ENCODE results near the gene MYH15. TPM values are rescaled to one million over a fixed set of nuclear protein-coding genes. Genes with fewer than 3 reads are reported as not detected.

The MYH15 gene
- total and polyA plus RNA-seq, 2 of the 4 experiments (the other 2 are of a cell fraction), result 0.10 to 0.36 TPM

DNA sequence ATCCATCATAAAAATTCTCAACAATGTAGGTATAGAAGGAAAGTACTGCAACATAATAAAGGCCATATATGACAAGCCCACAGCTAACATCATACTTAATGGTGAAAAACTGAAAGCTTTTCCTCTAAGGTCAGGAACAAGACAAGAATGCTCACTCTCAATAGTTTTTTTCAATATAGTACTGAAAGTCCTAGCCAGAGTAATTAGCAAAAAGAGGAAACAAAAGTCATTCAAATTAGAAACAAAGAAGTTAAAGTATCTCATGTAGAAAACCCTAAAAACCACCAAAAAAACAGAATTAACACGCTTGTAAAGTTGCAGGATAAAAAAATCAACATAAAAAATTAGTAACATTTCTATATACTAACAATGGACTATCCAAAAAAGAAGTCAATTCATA is 61.8 kb downstream of the MYH15 start:
- peaks cover 10% of the 10 kb centered on the region for H3K9me3 ChIP-seq (ENCODE audit: control insufficient read depth, insufficient read depth, low read length)
- ChIA-PET CTCF (no interaction called here), POLR2A (ENCODE audit: unreplicated experiment) (no interaction called here)
- BruUV-seq (replicated peaks), result no TSS peak
- H3K23ac ChIP-seq (ENCODE audit: low read depth, low read length), result no peak overlapping the region
- no peaks in the 10 kb centered on the region for H3K27me3 ChIP-seq (ENCODE audit: control insufficient read depth, insufficient read depth, low read length)
- H3K4me1 ChIP-seq (ENCODE audit: control insufficient read depth, insufficient read depth, low read length), result no peaks in the 10 kb centered on the region
- no peak overlapping the region for H3K4me2 ChIP-seq (ENCODE audit: low read depth, low read length)
- H3K9ac ChIP-seq (ENCODE audit: low read depth, low read length), result no peak overlapping the region
- H3K56ac ChIP-seq (ENCODE audit: extremely low read depth, insufficient read depth, low read length), result no peak overlapping the region
- no peak overlapping the region for H4K91ac ChIP-seq (ENCODE audit: insufficient read depth, low read depth, low read length)
- H2AK9ac ChIP-seq (replicated peaks; ENCODE audit: low read depth, low read length, poor library complexity), result no peak overlapping the region
- no peaks in the 10 kb centered on the region for H3K36me3 ChIP-seq (ENCODE audit: control insufficient read depth, insufficient read depth, low read length)
- intact Hi-C loops (cut with micrococcal nuclease) (no loop called here), in situ Hi-C loops (cut with MboI; ENCODE audit: low sequenced_read_pairs) (no loop called here), dilution Hi-C loops (cut with HindIII; ENCODE audit: low sequenced_read_pairs, unreplicated experiment) (no loop called here)
- ATAC-seq (ENCODE audit: low read depth) (no peak), DNase-seq (no peak)
- no peaks in the 10 kb centered on the region for H3K79me1 ChIP-seq (ENCODE audit: low read depth in 1 of 2, low read length in 2 of 2)
- H2BK5ac ChIP-seq (ENCODE audit: low read depth, low read length, poor library complexity, severe bottlenecking), result no peak overlapping the region
- H3K14ac ChIP-seq (replicated peaks; ENCODE audit: low read depth, low read length), result no peak overlapping the region
- H2BK120ac ChIP-seq (ENCODE audit: low read depth, low read length), result no peak overlapping the region
- H2AFZ ChIP-seq (replicated peaks; ENCODE audit: low read length, poor library complexity), result no peak overlapping the region
- H2AK5ac ChIP-seq (ENCODE audit: low read depth, low read length), result no peak overlapping the region
- H3K9me1 ChIP-seq (ENCODE audit: insufficient read depth, low read length), result no peaks in the 10 kb centered on the region
- H4K5ac ChIP-seq (ENCODE audit: low read depth, low read length), result no peak overlapping the region
- H2BK15ac ChIP-seq (ENCODE audit: low read depth, low read length), result no peak overlapping the region
- no peak overlapping the region for H3K4ac ChIP-seq (ENCODE audit: low read depth, low read length)
- H4K8ac ChIP-seq (ENCODE audit: low read depth in 2 of 2, low read length in 2 of 2), result no peak overlapping the region
- H3K27ac ChIP-seq (ENCODE audit: insufficient read depth, low read length), result no peak overlapping the region
- H4K20me1 ChIP-seq (ENCODE audit: insufficient read depth, low read length), result no peaks in the 10 kb centered on the region
- H3K18ac ChIP-seq (ENCODE audit: low read depth, low read length), result no peak overlapping the region
- no CpG with 5 or more reads among the region's 1 CpG for WGBS, 2 experiments (ENCODE audit: extremely low coverage in 2 of 2, insufficient read length in 1 of 2)
- TF ChIP-seq CHD1 (IDR thresholded peaks at IDR 0.05; ENCODE audit: low read depth, low read length) (no peak), USF2 (IDR thresholded peaks at IDR 0.05; ENCODE audit: low read depth, low read length) (no peak), CEBPB (IDR thresholded peaks at IDR 0.05; ENCODE audit: low read depth, low read length) (no peak), RFX5 (IDR thresholded peaks at IDR 0.05; ENCODE audit: low read depth, low read length) (no peak), SMC3 (IDR thresholded peaks at IDR 0.05; ENCODE audit: low read depth, low read length) (no peak), POLR2A (IDR thresholded peaks at IDR 0.05; ENCODE audit: low read depth, low read length) (no peak), ELK1 (IDR thresholded peaks at IDR 0.05; ENCODE audit: borderline replicate concordance, low read depth, low read length) (no peak), BHLHE40 (IDR thresholded peaks at IDR 0.05; ENCODE audit: low read depth, low read length) (no peak), RAD21 (IDR thresholded peaks at IDR 0.05; ENCODE audit: low read length) (no peak), RCOR1 (IDR thresholded peaks at IDR 0.05; ENCODE audit: insufficient replicate concordance, low read length) (no peak), NFE2L2 (IDR thresholded peaks at IDR 0.05; ENCODE audit: low read depth, low read length) (no peak), FOS (IDR thresholded peaks at IDR 0.05; ENCODE audit: low read depth, low read length) (no peak), MAZ (IDR thresholded peaks at IDR 0.05; ENCODE audit: borderline replicate concordance, low read depth, low read length) (no peak), MXI1 (IDR thresholded peaks at IDR 0.05; ENCODE audit: borderline replicate concordance, low read depth, low read length) (no peak), MAFK (IDR thresholded peaks at IDR 0.05; ENCODE audit: low read depth, low read length) (no peak)
- TF ChIP-seq, protein P1, sequence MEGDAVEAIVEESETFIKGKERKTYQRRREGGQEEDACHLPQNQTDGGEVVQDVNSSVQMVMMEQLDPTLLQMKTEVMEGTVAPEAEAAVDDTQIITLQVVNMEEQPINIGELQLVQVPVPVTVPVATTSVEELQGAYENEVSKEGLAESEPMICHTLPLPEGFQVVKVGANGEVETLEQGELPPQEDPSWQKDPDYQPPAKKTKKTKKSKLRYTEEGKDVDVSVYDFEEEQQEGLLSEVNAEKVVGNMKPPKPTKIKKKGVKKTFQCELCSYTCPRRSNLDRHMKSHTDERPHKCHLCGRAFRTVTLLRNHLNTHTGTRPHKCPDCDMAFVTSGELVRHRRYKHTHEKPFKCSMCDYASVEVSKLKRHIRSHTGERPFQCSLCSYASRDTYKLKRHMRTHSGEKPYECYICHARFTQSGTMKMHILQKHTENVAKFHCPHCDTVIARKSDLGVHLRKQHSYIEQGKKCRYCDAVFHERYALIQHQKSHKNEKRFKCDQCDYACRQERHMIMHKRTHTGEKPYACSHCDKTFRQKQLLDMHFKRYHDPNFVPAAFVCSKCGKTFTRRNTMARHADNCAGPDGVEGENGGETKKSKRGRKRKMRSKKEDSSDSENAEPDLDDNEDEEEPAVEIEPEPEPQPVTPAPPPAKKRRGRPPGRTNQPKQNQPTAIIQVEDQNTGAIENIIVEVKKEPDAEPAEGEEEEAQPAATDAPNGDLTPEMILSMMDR (conservative IDR thresholded peaks at IDR 0.05; ENCODE audit: low read depth, low read length), result no peak
- H2BK20ac ChIP-seq (ENCODE audit: low read depth, low read length), result no peak overlapping the region
- no peak overlapping the region for H3K4me3 ChIP-seq (ENCODE audit: insufficient read depth, low read depth, low read length)

Data from IMR-90 (cell line).